ENCODE measurements around the gene KCNQ1.

GRCh38 chr11:2643746-2644145 is 198.9 kb downstream of the KCNQ1 start:
- TF ChIP-seq GATA2 (IDR thresholded peaks at IDR 0.05; ENCODE audit: low read depth, low read length) (no peak), GATA3 (IDR thresholded peaks at IDR 0.05; ENCODE audit: low read depth, low read length) (no peak)
